HepG2 (cell line): ENCODE data around the gene ETDC. TPM values are rescaled to one million over a fixed set of nuclear protein-coding genes. Genes with fewer than 3 reads are reported as not detected.

Source experiments
- ATAC-seq: fragments of 200-7000 bp; cut with Tn5 transposase; 3 replicates; pipeline ENCODE4 v1.9.1; 2020; ENCODE audit warnings: mild to moderate bottlenecking, moderate library complexity
- BruUV-seq: library from RNA; stranded (reverse); fragments of 400-500 nt; replicated peaks from 2 replicates; lab custom pipeline; 2021; lab: Mats Ljungman, UMichigan
- CTCF ChIA-PET: fragments of 300-600 bp; formaldehyde crosslinking; extraction: SDS; loops from one replicate; lab custom pipeline; 2021; ENCODE audit warnings: low total read pairs, inconsistent platforms, low intra/inter-chr PET ratio; lab: Yijun Ruan, JAX
- POLR2A ChIA-PET: fragments of 350-600 bp; sonication (Branson Sonifier 250); formaldehyde crosslinking; loops from one replicate; lab custom pipeline; 2020; ENCODE audit warnings: antibody characterized with exemption, inconsistent platforms; lab: Yijun Ruan, JAX
- DNase-seq: peaks from one replicate; pipeline ENCODE4 v3.0.0-alpha.2; 2015; ENCODE audit warnings: low spot score
- FAIRE-seq: peaks from 3 replicates; lab custom pipeline; 2011; peaks lifted over from hg19 to GRCh38; lab: Jason Lieb, UNC
- H2AFZ ChIP-seq: one replicate; pipeline ENCODE4 v1.6.1; 2011; ENCODE audit warnings: low read length, inconsistent platforms
- H3K27ac ChIP-seq: fragments of 300-600 bp; 3 replicates; pipeline ENCODE4 v1.8.0; 2011; ENCODE audit warnings: mixed run types, mild to moderate bottlenecking, mixed read lengths, low read length, inconsistent platforms; ENCODE audit not compliant: insufficient read depth; ENCODE audit errors: extremely low read length
- H3K27me3 ChIP-seq, 2 experiments: fragments of 200-600 bp in 1 of 2; 2 replicates in 1 of 2; 3 replicates in 1 of 2; pipeline versions ENCODE4 v1.6.0 to v1.8.0; 2011; ENCODE audit warnings: low read length in 2 of 2, mild to moderate bottlenecking in 2 of 2, moderate library complexity in 2 of 2, inconsistent platforms in 1 of 2; ENCODE audit not compliant: insufficient read depth in 2 of 2, control insufficient read depth in 1 of 2
- H3K36me3 ChIP-seq, 2 experiments: fragments of 200-600 bp in 1 of 2; replicated peaks in 1 of 2; 2 replicates in 1 of 2; 3 replicates in 1 of 2; pipeline versions ENCODE4 v1.5.1 to v1.8.0; 2011; ENCODE audit warnings: low read length in 2 of 2, inconsistent platforms in 1 of 2; ENCODE audit not compliant: insufficient read depth in 2 of 2, control insufficient read depth in 1 of 2
- H3K4me1 ChIP-seq: 2 replicates; pipeline ENCODE4 v1.5.1; 2012; ENCODE audit warnings: low read length, inconsistent platforms; ENCODE audit not compliant: insufficient read depth
- H3K4me2 ChIP-seq: 2 replicates; pipeline ENCODE4 v1.6.0; 2011; ENCODE audit warnings: low read depth, low read length, inconsistent platforms
- H3K4me3 ChIP-seq, 3 experiments: fragments of 200-600 bp in 1 of 3; sonication (generic), shearing (Covaris generic) in 1 of 3; replicated peaks in 1 of 3; 2 replicates each; pipeline ENCODE4 v1.5.1; 2011 to 2016; ENCODE audit warnings: low read length in 3 of 3, inconsistent platforms in 2 of 3, low read depth in 2 of 3, mild to moderate bottlenecking in 2 of 3, control low read depth in 1 of 3, mixed read lengths in 1 of 3; ENCODE audit not compliant: insufficient read depth in 1 of 3
- H3K79me2 ChIP-seq: one replicate; pipeline ENCODE4 v1.6.1; 2011; ENCODE audit warnings: low read length, inconsistent platforms; ENCODE audit not compliant: insufficient read depth
- H3K9ac ChIP-seq: 2 replicates; pipeline ENCODE4 v1.6.0; 2011; ENCODE audit warnings: mild to moderate bottlenecking, low read depth, low read length, inconsistent platforms; ENCODE audit not compliant: insufficient read depth
- H3K9me3 ChIP-seq: 2 replicates; pipeline ENCODE4 v1.5.1; 2012; ENCODE audit warnings: mild to moderate bottlenecking, low read length
- H4K20me1 ChIP-seq: 2 replicates; pipeline ENCODE4 v1.6.0; 2011; ENCODE audit warnings: inconsistent platforms, mild to moderate bottlenecking, low read length, moderate library complexity; ENCODE audit not compliant: insufficient read depth
- CCAR2 ChIP-seq: fragments of 200-400 bp; formaldehyde crosslinking; optimal IDR thresholded peaks from 2 replicates; pipeline ENCODE3; 2018; ENCODE audit warnings: low read depth, mild to moderate bottlenecking, low read length, moderate library complexity
- HIVEP1 ChIP-seq: sonication (generic); formaldehyde crosslinking; IDR thresholded peaks from 2 replicates; pipeline ENCODE4 v1.4.0; 2020; ENCODE audit warnings: mild to moderate bottlenecking, missing genetic modification reagents
- KDM1A ChIP-seq: IDR thresholded peaks from 2 replicates; pipeline ENCODE4 v1.6.1; 2016; ENCODE audit warnings: missing compliant biosample characterization
- MTA1 ChIP-seq: sonication (generic); formaldehyde crosslinking; IDR thresholded peaks from 2 replicates; pipeline ENCODE4 v1.4.0; 2020; ENCODE audit warnings: missing genetic modification reagents, mild to moderate bottlenecking, borderline replicate concordance
- NR2C2 ChIP-seq: sonication (generic); formaldehyde crosslinking; IDR thresholded peaks from 2 replicates; pipeline ENCODE4 v1.4.0; 2020; ENCODE audit warnings: missing genetic modification reagents, mild to moderate bottlenecking, moderate library complexity, borderline replicate concordance
- PAX8 ChIP-seq: sonication (generic); formaldehyde crosslinking; IDR thresholded peaks from 2 replicates; pipeline ENCODE4 v1.8.0; 2022; ENCODE audit warnings: mild to moderate bottlenecking, missing genetic modification reagents, borderline replicate concordance
- POGK ChIP-seq: sonication (generic); formaldehyde crosslinking; conservative IDR thresholded peaks from 2 replicates; pipeline ENCODE4 v1.8.0; 2022; ENCODE audit warnings: mild to moderate bottlenecking, moderate library complexity, missing genetic modification reagents
- POLR2AphosphoS2 ChIP-seq: IDR thresholded peaks from 2 replicates; pipeline ENCODE4 v1.6.1; 2011; ENCODE audit warnings: low read depth, low read length, improper control_type of control experiment
- RELA ChIP-seq: sonication (generic); formaldehyde crosslinking; IDR thresholded peaks from 2 replicates; pipeline ENCODE4 v1.4.0; 2020; ENCODE audit warnings: missing genetic modification reagents
- RFX1 ChIP-seq: fragments of 450-650 bp; IDR thresholded peaks from 2 replicates; pipeline ENCODE4 v1.6.1; 2017
- ZNF224 ChIP-seq: sonication (generic); formaldehyde crosslinking; IDR thresholded peaks from 2 replicates; pipeline ENCODE4 v1.5.0; 2020; ENCODE audit warnings: mild to moderate bottlenecking, missing genetic modification reagents
- ZNF326 ChIP-seq: sonication (generic); formaldehyde crosslinking; IDR thresholded peaks from 2 replicates; pipeline ENCODE4 v1.4.0; 2020; ENCODE audit warnings: missing genetic modification reagents, borderline replicate concordance
- ZNF335 ChIP-seq: sonication (generic); formaldehyde crosslinking; IDR thresholded peaks from 2 replicates; pipeline ENCODE4 v1.4.0; 2020; ENCODE audit warnings: missing genetic modification reagents
- ZNF713 ChIP-seq: sonication (generic); formaldehyde crosslinking; IDR thresholded peaks from 2 replicates; pipeline ENCODE4 v1.4.0; 2020; ENCODE audit warnings: mild to moderate bottlenecking, missing genetic modification reagents
- ZNF879 ChIP-seq: sonication (generic); formaldehyde crosslinking; IDR thresholded peaks from 2 replicates; pipeline ENCODE4 v1.8.1; 2023; ENCODE audit warnings: missing genetic modification reagents
- in situ Hi-C: cut with HindIII; loops from 2 replicates; pipeline ENCODE4 v1.10.0; 2017; ENCODE audit warnings: low pct_unique_long_range_greater_than_20kb; ENCODE audit not compliant: extremely low pct_ligation_motif_present
- intact Hi-C: fragments of 100-400 bp; cut with micrococcal nuclease; formaldehyde crosslinking; loops from one replicate; pipeline ENCODE4 v1.10.0; 2022; ENCODE audit not compliant: unreplicated experiment
- polyA plus RNA-seq, 8 experiments: library from polyadenylated mRNA; depleted of rRNA in 3 of 8; stranded (reverse) in 7 of 8; unstranded in 1 of 8; fragments of >200 nt; fragmentation: Illumina TruSeq in 4 of 8; extraction: Trizol in 4 of 8; gene quantifications; 2 replicates each; pipeline versions ENCODE4 v1.2.1 to v1.2.3, GENCODE V29; 2011 to 2016; ENCODE audit warnings: low read depth in 4 of 8, missing spikeins in 1 of 8, mixed read lengths in 1 of 8; ENCODE audit not compliant: insufficient read depth in 1 of 8
- total RNA-seq, 5 experiments: library from RNA; depleted of rRNA; stranded (reverse); fragments of >200 nt; fragmentation: Illumina TruSeq; extraction: Trizol; gene quantifications; 2 replicates each; pipeline ENCODE4 v1.2.3, GENCODE V29; 2016; ENCODE audit warnings: low read depth in 1 of 5
- TF ChIP-seq, protein P1 (sequence below): sonication (generic); formaldehyde crosslinking; IDR thresholded peaks from 2 replicates; pipeline ENCODE4 v1.8.0; 2022; ENCODE audit warnings: mild to moderate bottlenecking, missing genetic modification reagents, borderline replicate concordance
- TF ChIP-seq, protein P2 (sequence below): sonication (generic); formaldehyde crosslinking; IDR thresholded peaks from 2 replicates; pipeline ENCODE4 v1.4.0; 2020; ENCODE audit warnings: missing genetic modification reagents

Gene ETDC
- total and polyA plus RNA-seq, 2 of the 13 experiments (the other 11 are each of a cell fraction or from before 2014, with no cell fraction given): not detected

DNA sequence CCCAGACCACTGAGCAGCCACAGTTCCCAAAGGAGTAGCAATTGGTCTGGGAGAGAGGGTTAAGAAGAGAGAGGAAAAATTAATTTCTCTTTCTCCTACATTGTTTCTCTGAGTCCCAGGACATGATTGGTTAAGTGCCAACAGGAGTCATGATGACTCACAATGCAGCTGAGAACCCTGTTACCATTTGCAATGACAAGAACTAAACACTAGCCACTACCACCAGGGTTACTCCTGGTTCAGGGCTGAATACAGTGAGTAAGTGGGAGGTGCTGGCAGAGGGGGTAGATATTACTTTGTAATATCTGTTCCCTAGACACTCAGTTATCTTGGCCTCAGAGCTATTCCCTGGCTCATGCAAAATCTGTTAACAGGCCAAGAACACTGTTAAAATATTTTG, 18.0 kb downstream of the ETDC start:
- no TSS peak for BruUV-seq
- Histone ChIP-seq H3K79me2 (no peaks in the 10 kb centered on the region), H3K9me3 (peaks cover 2% of the 10 kb centered on the region; the same call in 1 of the 2 replicates), H4K20me1 (no peaks in the 10 kb centered on the region), H3K36me3 (0 out of 5 replicates have a peak, but pooled peaks cover 0 to 2% of the 10 kb centered on the region in 2 experiments), H3K4me3 (no peak overlapping the region), H3K27me3 (no peaks in the 10 kb centered on the region), H2AFZ (no peak overlapping the region), H3K4me1 (peaks cover 25% of the 10 kb centered on the region), H3K9ac (no peak overlapping the region), H3K27ac (no peak overlapping the region), H3K4me2 (no peak overlapping the region)
- no peak for DNase-seq
- FAIRE-seq: no peak
- in situ Hi-C loops: no loop called here
- TF ChIP-seq, protein P1, sequence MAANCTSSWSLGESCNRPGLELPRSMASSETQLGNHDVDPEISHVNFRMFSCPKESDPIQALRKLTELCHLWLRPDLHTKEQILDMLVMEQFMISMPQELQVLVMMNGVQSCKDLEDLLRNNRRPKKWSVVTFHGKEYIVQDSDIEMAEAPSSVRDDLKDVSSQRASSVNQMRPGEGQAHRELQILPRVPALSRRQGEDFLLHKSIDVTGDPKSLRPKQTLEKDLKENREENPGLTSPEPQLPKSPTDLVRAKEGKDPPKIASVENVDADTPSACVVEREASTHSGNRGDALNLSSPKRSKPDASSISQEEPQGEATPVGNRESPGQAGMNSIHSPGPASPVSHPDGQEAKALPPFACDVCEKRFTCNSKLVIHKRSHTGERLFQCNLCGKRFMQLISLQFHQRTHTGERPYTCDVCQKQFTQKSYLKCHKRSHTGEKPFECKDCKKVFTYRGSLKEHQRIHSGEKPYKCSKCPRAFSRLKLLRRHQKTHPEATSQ (CRISPR knock-in tag): no peak
- TF ChIP-seq POGK (no peak), RFX1 (no peak), ZNF224 (CRISPR knock-in tag) (no peak), KDM1A (CRISPR knock-in tag) (no peak), HIVEP1 (CRISPR knock-in tag) (no peak), RELA (CRISPR knock-in tag) (no peak), ZNF335 (CRISPR knock-in tag) (no peak), ZNF326 (CRISPR knock-in tag) (no peak), MTA1 (no peak), POLR2AphosphoS2 (no peak), ZNF713 (CRISPR knock-in tag) (no peak), NR2C2 (CRISPR knock-in tag) (no peak), PAX8 (CRISPR knock-in tag) (no peak), CCAR2 (no peak), ZNF879 (no peak)
- TF ChIP-seq, protein P2, sequence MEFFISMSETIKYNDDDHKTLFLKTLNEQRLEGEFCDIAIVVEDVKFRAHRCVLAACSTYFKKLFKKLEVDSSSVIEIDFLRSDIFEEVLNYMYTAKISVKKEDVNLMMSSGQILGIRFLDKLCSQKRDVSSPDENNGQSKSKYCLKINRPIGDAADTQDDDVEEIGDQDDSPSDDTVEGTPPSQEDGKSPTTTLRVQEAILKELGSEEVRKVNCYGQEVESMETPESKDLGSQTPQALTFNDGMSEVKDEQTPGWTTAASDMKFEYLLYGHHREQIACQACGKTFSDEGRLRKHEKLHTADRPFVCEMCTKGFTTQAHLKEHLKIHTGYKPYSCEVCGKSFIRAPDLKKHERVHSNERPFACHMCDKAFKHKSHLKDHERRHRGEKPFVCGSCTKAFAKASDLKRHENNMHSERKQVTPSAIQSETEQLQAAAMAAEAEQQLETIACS (CRISPR knock-in tag): no peak
- no peak for ATAC-seq
- CTCF ChIA-PET: no interaction called here
- intact Hi-C loops: no loop called here
- POLR2A ChIA-PET: no interaction called here
